ENCODE results near the gene GART.

GART gene

GRCh38 chr21:33488936-33489335 lies 53.0 kb downstream of the GART start:
- H2AFZ ChIP-seq (ENCODE audit: low read length), result no peak overlapping the region
- TF ChIP-seq EZH2 (IDR thresholded peaks at IDR 0.05; ENCODE audit: borderline replicate concordance, low read length) (no peak), CTCF (IDR thresholded peaks at IDR 0.05; ENCODE audit: low read length) (no peak)
- no peak overlapping the region for H3K9ac ChIP-seq (ENCODE audit: low read length)
- no peak overlapping the region for H3K27ac ChIP-seq (ENCODE audit: low read depth, low read length, poor library complexity, severe bottlenecking)
- no peaks in the 10 kb centered on the region for H3K27me3 ChIP-seq (ENCODE audit: insufficient read depth, low read length)
- H3K36me3 ChIP-seq (ENCODE audit: insufficient read depth, low read length), result no peaks in the 10 kb centered on the region
- no peaks in the 10 kb centered on the region for H4K20me1 ChIP-seq (ENCODE audit: insufficient read depth, low read length)
- H3K79me2 ChIP-seq (ENCODE audit: insufficient read depth, low read length), result no peaks in the 10 kb centered on the region
- H3K9me3 ChIP-seq (ENCODE audit: low read length), result no peaks in the 10 kb centered on the region
- H3K4me3 ChIP-seq (ENCODE audit: low read depth, low read length, poor library complexity, severe bottlenecking), result no peak overlapping the region
- H3K9me2 ChIP-seq (ENCODE audit: low read depth, low read length), result no peaks in the 10 kb centered on the region
- H3F3A ChIP-seq (ENCODE audit: insufficient read depth, low read length), result no peaks in the 10 kb centered on the region
- H3K4me2 ChIP-seq (ENCODE audit: low read length), result no peak overlapping the region
- H3K4me1 ChIP-seq (ENCODE audit: insufficient read depth, low read length, severe bottlenecking), result peaks cover 13% of the 10 kb centered on the region

GRCh38 chr21:33487996-33488395 lies 53.9 kb downstream of the GART start:
- Histone ChIP-seq H3K4me1 (ENCODE audit: insufficient read depth, low read length, severe bottlenecking) (peaks cover 13% of the 10 kb centered on the region), H4K20me1 (ENCODE audit: insufficient read depth, low read length) (no peaks in the 10 kb centered on the region), H3K4me2 (ENCODE audit: low read length) (no peak overlapping the region), H3K9me3 (ENCODE audit: low read length) (no peaks in the 10 kb centered on the region), H3K36me3 (ENCODE audit: insufficient read depth, low read length) (no peaks in the 10 kb centered on the region), H3K27ac (ENCODE audit: low read depth, low read length, poor library complexity, severe bottlenecking) (no peak overlapping the region), H3K9ac (ENCODE audit: low read length) (no peak overlapping the region), H3K79me2 (ENCODE audit: insufficient read depth, low read length) (no peaks in the 10 kb centered on the region), H3K27me3 (ENCODE audit: insufficient read depth, low read length) (no peaks in the 10 kb centered on the region), H3K9me2 (ENCODE audit: low read depth, low read length) (no peaks in the 10 kb centered on the region), H3F3A (ENCODE audit: insufficient read depth, low read length) (no peaks in the 10 kb centered on the region), H3K4me3 (ENCODE audit: low read depth, low read length, poor library complexity, severe bottlenecking) (no peak overlapping the region), H2AFZ (ENCODE audit: low read length) (no peak overlapping the region)
- TF ChIP-seq CTCF (IDR thresholded peaks at IDR 0.05; ENCODE audit: low read length) (no peak), EZH2 (IDR thresholded peaks at IDR 0.05; ENCODE audit: borderline replicate concordance, low read length) (no peak)

- Histone ChIP-seq H3K9ac (ENCODE audit: low read length) (no peak overlapping the region), H3K4me3 (ENCODE audit: low read depth, low read length, poor library complexity, severe bottlenecking) (no peak overlapping the region), H3K27ac (ENCODE audit: low read depth, low read length, poor library complexity, severe bottlenecking) (no peak overlapping the region)
Observed at GRCh38 chr21:33481314-33481943, 60.5 kb downstream of the GART start.

More at GRCh38 chr21:33481314-33481943, 60.5 kb downstream of the GART start:
- Histone ChIP-seq H3F3A (ENCODE audit: insufficient read depth, low read length) (no peaks in the 10 kb centered on the region), H3K9me2 (ENCODE audit: low read depth, low read length) (no peaks in the 10 kb centered on the region), H3K4me1 (ENCODE audit: insufficient read depth, low read length, severe bottlenecking) (peaks cover 13% of the 10 kb centered on the region), H3K79me2 (ENCODE audit: insufficient read depth, low read length) (peaks cover 18% of the 10 kb centered on the region), H3K27me3 (ENCODE audit: insufficient read depth, low read length) (no peaks in the 10 kb centered on the region), H3K9me3 (ENCODE audit: low read length) (no peaks in the 10 kb centered on the region), H3K36me3 (ENCODE audit: insufficient read depth, low read length) (no peaks in the 10 kb centered on the region), H3K4me2 (ENCODE audit: low read length) (no peak overlapping the region), H4K20me1 (ENCODE audit: insufficient read depth, low read length) (no peaks in the 10 kb centered on the region), H2AFZ (ENCODE audit: low read length) (no peak overlapping the region)
- TF ChIP-seq CTCF (IDR thresholded peaks at IDR 0.05; ENCODE audit: low read length), result no peak
- TF ChIP-seq EZH2 (IDR thresholded peaks at IDR 0.05; ENCODE audit: borderline replicate concordance, low read length), result no peak
